Hepatocyte (in vitro differentiated cells): Measurements from ENCODE around the gene RALBP1.

Experiments
- CTCF ChIP-seq: fragments of 200-600 bp; sonication (generic); IDR thresholded peaks from 2 replicates; pipeline ENCODE4 v1.5.1; 2016; ENCODE audit warnings: antibody characterized with exemption, mild to moderate bottlenecking; ENCODE audit not compliant: poor library complexity
- EZH2 ChIP-seq: fragments of 200-600 bp; sonication (generic); IDR thresholded peaks from 2 replicates; pipeline ENCODE4 v1.6.1; 2016; ENCODE audit warnings: antibody characterized with exemption, mild to moderate bottlenecking, borderline replicate concordance
- EZH2phosphoT487 ChIP-seq: fragments of 200-600 bp; sonication (generic); IDR thresholded peaks from one replicate; pipeline ENCODE4 v1.6.1; 2018; ENCODE audit warnings: antibody characterized with exemption, mild to moderate bottlenecking, low read depth, moderate library complexity; ENCODE audit not compliant: unreplicated experiment, severe bottlenecking

GRCh38 chr18:9495916-9496705, 20.8 kb downstream of the RALBP1 start:
- TF ChIP-seq EZH2phosphoT487 (no peak), CTCF (no peak), EZH2 (no peak)
